ENCODE measurements around the gene PPFIA1.
A peak's percentile ranks its signal among the peaks of the same experiment; 100 is the strongest.
"Not testable (repeated sequence)": the region's sequence is repeated elsewhere in the genome, so short reads cannot be mapped to it uniquely, and the experiment has no call there.

The PPFIA1 gene

DNA sequence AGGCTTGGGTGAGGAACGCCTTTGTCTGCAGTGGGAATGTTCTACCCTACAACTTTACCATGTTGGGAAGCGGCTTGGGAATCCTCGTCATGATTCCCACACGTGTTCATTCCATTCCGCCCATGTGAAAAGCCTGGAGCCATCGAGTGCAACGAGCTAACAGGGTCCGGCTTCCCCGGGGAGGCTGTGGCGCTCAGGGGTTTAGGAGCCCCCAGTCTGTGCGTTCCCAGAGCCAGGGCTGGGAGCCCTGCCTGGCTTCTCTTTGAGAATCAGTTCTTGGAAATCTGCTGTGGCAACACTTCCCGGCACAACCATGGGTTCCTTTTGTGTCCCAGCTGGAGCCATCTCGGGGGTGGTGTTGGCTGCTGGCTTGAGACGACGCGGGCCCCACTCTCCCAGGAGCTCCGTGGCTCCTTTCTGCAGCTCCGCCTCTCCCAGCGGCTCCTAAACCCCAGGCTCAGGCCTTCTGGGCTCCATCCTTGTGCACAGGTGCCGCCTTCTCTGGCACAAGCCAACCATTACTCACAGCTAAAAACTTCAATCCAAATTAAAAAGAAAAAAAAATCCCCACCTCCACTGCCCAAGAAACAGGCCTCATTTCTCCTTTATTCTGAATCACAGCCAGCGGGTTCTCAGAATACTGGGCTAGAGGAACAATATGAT lies 18.7 kb upstream of the PPFIA1 start:
- no peak for DNase-seq

DNA sequence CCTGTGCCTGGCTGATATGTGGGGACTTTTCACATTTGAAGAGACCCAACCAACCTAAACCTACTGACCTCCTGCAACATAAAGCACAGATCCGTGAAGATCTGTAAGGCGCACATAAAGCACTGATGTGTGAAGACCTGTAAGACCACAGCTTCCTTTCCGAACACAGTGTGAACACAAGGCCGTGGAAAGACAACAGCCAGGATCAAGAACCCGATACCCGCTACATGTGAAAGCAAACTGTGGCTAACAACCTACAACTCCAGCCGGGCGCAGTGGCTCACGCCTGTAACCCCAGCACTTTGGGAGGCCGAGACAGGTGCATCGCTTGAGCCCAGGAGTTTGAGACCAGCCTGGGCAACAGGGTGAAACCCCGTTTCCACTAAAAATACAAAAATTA lies 17.6 kb upstream of the PPFIA1 start:
- no peak for DNase-seq

GRCh38 chr11:70255477-70256116 lies 14.9 kb upstream of the PPFIA1 start:
- DNase-seq, result no peak

GRCh38 chr11:70259077-70259476 lies 11.4 kb upstream of the PPFIA1 start:
- not testable (repeated sequence) for DNase-seq

DNA sequence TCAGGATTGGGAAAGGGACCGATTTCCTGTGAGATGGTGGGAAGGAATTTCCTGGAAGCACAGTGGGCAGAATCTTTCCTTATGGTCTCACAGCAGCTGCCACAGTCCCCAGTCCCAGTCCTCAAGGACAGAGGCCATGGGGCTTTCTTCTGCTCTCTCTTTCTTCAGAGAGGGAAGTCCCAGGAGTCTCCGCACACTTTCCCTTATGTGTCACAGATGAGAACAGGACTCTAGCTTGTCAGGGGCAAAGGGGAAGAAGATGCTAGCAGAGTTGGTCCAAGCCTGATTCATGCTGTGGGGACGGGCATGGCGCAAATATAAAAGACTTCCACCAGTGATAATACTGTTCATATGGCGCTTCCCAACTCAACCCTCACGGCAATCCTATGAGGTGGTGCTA lies 7.5 kb upstream of the PPFIA1 start:
- DNase-seq, result no peak

- DNase-seq, result no peak
These were observed 7.1 kb upstream of the PPFIA1 start for GRCh38 chr11:70263363-70263762.

- DNase-seq, result no peak
These were observed 5.1 kb upstream of the PPFIA1 start for GRCh38 chr11:70265341-70265740.

GRCh38 chr11:70267405-70267950 lies 3.0 kb upstream of the PPFIA1 start:
- no peak for DNase-seq

DNA sequence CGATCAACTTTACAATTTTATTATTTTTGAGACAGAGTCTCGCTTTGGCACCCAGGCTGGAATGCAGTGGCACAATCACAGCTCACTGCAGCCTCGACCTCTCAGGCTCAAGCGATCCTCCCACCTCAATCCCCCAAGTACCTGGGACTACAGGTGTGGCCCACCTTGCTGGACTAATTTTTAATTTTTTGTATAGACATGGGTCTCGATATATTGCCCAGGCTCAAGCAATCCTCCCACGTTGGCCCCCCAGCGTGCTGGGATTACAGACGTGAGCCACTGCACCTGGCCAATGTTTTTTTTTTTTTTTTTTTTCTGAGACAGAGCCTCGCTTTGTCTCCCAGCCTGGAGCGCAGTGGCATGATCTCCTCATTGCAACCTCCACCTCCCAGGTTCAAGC lies 2.0 kb upstream of the PPFIA1 start:
- no peak for DNase-seq

DNA sequence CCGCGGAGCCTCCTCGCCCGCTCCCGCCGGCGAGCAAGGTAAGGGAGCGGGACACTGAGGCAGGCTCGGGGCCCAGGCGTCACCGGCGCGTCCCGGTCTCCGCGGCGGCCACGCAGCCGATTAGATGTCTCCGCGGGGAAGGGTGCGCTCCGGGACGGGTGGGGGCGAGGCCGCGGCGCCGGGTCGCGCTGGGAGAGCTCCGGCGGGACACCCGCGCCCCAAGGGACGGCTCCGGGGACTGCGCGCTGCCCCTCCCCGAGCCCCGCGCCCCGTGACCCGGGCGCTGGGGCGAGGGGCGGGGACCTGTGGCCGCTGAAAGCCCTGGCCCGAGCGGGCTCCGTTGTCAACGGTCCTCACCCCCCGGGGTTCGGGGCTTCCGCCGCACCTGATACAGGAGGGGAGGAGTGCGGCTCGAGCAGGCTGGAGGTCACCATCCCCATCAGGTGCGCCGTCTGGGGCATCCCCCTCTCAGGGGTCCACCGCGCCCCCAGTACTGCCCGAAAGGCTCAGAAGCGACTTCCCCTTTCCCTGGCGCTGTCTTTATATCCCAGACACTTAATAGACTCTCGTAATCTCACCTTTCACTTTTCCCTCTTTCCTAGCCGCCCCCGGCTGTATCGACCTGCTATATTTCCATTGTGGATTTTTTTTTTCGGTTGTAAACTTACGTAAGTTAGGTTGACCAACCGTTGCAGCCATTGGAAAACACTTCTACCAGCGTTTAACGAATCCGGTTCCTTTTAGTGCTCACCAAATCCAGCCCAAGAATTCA lies 573 bp downstream of the PPFIA1 start:
- DNase-seq, result peak; percentile 51

DNA sequence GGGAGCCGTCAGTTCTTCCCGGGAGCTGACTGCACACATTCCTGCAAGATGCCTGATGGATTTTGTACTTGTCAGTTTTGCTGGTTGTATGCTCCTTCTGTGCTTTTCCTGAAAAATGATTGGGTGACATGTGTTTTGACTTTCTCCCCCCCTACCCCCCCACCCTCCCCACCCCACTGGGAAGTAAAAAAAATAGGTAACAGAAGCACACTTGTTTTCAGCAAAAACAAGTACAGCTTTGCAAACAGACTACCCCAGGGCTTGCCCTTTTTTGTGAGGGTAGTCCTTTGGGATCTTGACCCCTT lies 1.1 kb downstream of the PPFIA1 start:
- no peak for DNase-seq

DNA sequence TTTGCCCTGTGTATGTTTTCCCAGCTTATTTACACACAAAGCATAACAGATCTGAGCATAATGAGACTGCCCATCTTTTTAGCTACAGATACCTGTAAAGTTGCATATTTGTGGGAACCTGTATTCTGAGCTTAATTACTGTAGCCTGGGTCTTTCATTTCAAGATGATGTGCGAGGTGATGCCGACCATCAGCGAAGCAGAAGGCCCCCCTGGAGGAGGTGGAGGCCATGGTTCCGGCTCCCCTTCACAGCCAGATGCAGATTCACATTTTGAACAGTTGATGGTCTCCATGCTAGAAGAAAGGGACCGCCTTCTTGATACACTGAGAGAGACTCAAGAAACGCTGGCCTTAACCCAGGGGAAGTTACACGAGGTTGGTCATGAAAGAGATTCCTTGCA lies 1.5 kb downstream of the PPFIA1 start:
- no peak for DNase-seq

GRCh38 chr11:70278994-70279393 lies 8.5 kb downstream of the PPFIA1 start:
- DNase-seq, result no peak

DNA sequence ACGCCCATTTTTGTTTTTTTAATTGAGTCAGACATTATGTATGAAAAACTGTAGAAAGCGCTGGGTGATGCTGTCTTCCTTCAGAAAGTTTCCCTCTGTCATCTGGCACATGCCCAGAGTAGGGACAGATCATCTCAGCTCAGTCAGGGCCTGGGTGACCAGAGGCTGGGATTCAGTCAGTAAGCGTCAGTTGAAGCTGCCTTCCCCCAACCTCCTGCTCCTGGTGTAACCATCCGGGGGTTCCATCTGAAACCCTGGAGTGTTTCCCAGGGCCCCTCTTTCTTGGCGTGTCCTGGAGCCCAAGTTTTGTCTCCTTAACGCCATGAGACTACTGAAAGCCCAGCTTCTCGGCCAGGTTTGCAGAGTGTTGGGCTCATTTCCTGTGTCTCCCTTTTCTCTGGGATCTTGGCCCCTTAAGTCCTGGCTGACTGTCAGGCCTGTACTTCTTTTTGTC lies 10.7 kb downstream of the PPFIA1 start:
- no peak for DNase-seq

- no peak for DNase-seq
These were observed 11.5 kb downstream of the PPFIA1 start for GRCh38 chr11:70282012-70282411.

- DNase-seq, result no peak
These were observed 18.2 kb downstream of the PPFIA1 start for GRCh38 chr11:70288721-70289120.

DNA sequence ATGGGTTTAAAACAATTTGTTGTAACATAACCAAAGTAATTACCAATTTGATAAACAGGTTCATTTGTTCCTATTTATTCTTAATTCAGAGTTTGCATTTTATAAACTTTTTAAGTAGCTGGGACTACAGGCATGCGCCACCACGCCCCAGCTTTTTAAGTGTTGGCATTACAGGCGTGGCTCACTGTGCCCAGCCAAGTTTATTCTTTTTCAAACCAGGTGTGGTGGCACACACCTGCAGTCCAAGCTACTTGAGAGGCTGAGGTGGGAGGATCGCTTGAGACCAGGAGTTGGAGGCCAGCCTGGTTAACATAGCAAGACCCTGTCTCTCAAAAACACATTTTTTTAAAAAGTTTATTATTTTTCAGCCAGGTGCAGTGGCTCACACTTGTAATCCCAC lies 19.1 kb downstream of the PPFIA1 start:
- no peak for DNase-seq

DNA sequence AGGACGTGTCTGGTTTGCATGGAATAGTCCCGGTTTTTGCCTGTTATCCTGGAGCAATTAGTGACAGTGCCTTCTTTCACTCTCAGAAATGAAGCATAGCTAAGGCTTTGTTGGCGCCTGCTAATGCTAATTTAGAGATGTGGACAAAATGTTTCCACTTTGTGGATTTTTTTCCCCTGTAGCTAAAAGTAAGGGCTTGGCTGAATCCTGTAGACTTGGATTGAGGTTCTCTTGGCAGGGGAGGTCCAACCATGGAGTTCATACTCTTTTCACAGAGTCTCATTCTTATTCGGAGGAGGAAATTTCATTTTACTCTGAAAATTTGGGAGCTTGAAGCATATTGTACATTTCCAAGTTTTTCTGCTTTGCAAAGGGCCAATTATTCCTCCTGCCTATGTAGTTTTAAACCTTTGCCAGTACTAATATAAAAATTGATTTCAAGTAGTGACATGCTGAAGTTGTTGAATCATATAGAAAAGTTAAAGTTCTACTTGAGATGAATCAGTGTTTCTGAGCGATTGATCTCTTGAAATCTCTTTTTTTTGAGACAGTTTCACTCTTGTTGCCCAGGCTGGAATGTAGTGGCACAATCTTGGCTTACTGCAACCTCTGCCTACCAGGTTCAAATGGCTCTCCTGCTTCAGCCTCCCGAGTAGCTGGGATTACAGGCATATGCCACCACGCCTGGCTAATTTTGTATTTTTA lies 20.0 kb downstream of the PPFIA1 start:
- DNase-seq, result no peak

- no peak for DNase-seq
These were observed 21.7 kb downstream of the PPFIA1 start for GRCh38 chr11:70292166-70292565.

DNA sequence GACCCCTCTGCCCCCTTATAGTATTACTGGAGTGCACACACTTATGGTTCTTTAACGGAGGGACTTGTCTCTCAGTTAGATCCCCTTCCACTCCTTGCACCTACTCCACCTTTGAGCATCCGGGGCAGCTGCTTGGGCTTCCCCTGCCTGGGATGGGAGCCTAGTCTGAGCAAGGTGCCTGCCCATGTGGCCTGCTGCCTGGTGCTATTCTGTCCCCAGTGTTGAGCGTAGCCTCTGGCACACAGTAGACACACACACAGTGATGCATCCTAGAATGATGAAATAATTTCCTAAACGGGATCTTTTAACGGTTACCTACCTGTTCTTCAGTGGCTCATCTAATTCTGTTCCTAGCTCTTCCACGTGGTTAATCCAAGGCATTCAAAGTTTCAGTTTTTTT lies 22.4 kb downstream of the PPFIA1 start:
- DNase-seq, result no peak

GRCh38 chr11:70295166-70295565 lies 24.7 kb downstream of the PPFIA1 start:
- not testable (repeated sequence) for DNase-seq

DNA sequence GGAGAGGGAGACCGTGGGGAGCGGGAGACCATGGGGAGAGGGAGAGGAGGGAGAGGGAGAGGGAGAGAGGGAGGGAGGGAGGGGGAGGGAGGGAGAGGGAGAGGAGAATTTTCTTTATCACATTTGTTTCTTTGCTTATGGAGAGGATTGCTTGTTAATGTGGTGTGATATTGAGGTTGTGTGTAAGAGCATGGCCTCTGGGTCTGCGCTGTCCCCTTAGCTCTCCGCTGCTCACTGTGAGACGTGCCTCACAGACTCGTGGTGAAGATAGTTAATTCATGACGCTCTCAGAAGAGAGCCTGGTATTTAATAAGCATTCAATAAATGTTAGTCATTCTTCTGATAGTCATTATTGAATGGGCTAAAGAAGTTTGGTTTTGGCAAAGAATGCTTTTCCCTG lies 26.2 kb downstream of the PPFIA1 start:
- no peak for DNase-seq

DNA sequence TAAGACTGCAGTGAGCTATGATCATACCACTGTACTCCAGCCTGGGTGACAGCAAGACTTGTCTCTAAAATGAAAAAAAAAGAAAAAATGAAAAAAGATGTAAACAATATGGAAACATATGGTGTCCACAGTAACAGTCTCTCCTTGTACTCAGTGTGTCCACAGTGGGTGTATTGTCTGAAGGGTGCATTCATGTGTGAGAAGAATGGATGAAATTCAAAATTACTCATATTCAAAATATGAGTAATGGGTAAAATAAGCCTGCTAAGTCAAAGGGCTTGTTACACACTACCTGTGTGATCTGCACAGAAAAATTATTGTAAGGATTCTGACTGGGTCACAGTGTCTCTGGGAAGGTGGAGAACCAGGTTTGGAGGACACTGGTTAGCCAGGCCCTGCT lies 26.9 kb downstream of the PPFIA1 start:
- DNase-seq, result no peak

Data from CD4-positive, alpha-beta T cell treated with Interleukin-17A for 4 hours (primary cell).